ENCODE data around the gene PROX2. TPM values are rescaled to one million over a fixed set of nuclear protein-coding genes. Genes with fewer than 3 reads are reported as not detected.

The PROX2 gene
- total RNA-seq, 1 experiment from 2014 or later, result not detected

DNA sequence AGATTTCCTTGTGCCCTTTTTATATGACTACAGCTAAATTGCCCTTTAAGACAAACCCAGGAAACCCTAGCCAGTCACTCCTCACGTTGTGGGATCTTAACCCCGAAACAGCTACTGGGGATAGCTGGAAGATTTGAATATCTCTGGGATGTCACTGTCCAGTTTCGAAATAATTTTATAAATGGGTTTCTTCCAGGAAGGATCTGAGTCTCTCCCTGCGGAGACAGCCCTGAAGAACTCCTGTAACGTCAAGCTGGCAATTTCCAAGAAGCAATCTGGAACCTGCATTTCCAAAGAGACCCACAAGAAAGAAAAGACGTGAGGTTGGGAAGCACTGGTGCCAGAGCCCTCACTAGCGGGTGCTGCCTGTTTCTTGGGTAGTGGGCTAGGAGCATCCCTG, 20.9 kb downstream of the PROX2 start:
- H3K27ac ChIP-seq, result no peak overlapping the region
- H3K4me1 ChIP-seq (replicated peaks; ENCODE audit: insufficient read depth), result peaks cover 13% of the 10 kb centered on the region
- H3K79me2 ChIP-seq (ENCODE audit: low read depth), result no peaks in the 10 kb centered on the region
- H3K4me3 ChIP-seq, result no peak overlapping the region
- intact Hi-C loops (cut with micrococcal nuclease; ENCODE audit: unreplicated experiment), result no loop called here
- POLR2A ChIA-PET (ENCODE audit: unreplicated experiment), result no interaction called here
- BruUV-seq (replicated peaks), result no TSS peak
- DNase-seq, result no peak
- H3K4me2 ChIP-seq, result no peak overlapping the region
- CTCF ChIA-PET, result interaction anchor here (0.6 to 1.2 kb wide), 3 partner anchors 10 to 209 kb away, joined by 3 to 4 read pairs (median 3); partner anchors contain the start of gene PROX2
- no peak overlapping the region for H2AFZ ChIP-seq
- H4K20me1 ChIP-seq (ENCODE audit: insufficient read depth), result no peaks in the 10 kb centered on the region
- H3K36me3 ChIP-seq (ENCODE audit: low read depth), result no peaks in the 10 kb centered on the region
- H3K9me2 ChIP-seq (ENCODE audit: insufficient read depth), result no peaks in the 10 kb centered on the region
- TF ChIP-seq, protein P1, sequence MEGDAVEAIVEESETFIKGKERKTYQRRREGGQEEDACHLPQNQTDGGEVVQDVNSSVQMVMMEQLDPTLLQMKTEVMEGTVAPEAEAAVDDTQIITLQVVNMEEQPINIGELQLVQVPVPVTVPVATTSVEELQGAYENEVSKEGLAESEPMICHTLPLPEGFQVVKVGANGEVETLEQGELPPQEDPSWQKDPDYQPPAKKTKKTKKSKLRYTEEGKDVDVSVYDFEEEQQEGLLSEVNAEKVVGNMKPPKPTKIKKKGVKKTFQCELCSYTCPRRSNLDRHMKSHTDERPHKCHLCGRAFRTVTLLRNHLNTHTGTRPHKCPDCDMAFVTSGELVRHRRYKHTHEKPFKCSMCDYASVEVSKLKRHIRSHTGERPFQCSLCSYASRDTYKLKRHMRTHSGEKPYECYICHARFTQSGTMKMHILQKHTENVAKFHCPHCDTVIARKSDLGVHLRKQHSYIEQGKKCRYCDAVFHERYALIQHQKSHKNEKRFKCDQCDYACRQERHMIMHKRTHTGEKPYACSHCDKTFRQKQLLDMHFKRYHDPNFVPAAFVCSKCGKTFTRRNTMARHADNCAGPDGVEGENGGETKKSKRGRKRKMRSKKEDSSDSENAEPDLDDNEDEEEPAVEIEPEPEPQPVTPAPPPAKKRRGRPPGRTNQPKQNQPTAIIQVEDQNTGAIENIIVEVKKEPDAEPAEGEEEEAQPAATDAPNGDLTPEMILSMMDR (conservative IDR thresholded peaks at IDR 0.05), result no peak
- no peak for TF ChIP-seq EZH2 (IDR thresholded peaks at IDR 0.05; ENCODE audit: low read depth)
- peaks cover 27% of the 10 kb centered on the region; the same call in 1 of the 2 replicates for H3F3A ChIP-seq (ENCODE audit: insufficient read depth, low read depth)
- no peaks in the 10 kb centered on the region for H3K9me3 ChIP-seq (ENCODE audit: insufficient read depth, low read depth)
- no peaks in the 10 kb centered on the region for H3K27me3 ChIP-seq (ENCODE audit: insufficient read depth, low read depth)

DNA sequence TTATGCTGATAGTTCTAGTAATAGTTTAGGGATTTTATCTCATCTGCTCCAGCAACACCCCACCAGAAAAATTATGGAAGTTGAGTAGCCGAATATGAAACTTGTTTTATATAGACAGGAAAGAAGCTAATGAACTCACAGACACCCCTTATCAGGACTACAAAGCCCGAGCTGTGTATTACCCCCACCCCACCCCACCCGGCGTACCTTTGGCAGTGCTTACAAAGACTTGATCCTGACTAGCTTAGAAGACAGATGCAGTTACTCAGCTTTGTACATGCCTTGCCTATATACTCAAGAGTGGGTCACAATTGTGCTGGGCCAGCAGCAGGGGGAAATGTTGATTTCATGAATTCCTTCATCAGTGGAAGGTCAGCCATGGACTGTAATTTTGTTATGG, 22.4 kb downstream of the PROX2 start:
- H3K4me3 ChIP-seq, result no peak overlapping the region
- no peak for DNase-seq
- intact Hi-C loops (cut with micrococcal nuclease; ENCODE audit: unreplicated experiment), result no loop called here
- no peak overlapping the region for H3K27ac ChIP-seq
- H3K9me2 ChIP-seq (ENCODE audit: insufficient read depth), result no peaks in the 10 kb centered on the region
- POLR2A ChIA-PET (ENCODE audit: unreplicated experiment), result no interaction called here
- no TSS peak for BruUV-seq (replicated peaks)
- no peak overlapping the region for H3K4me2 ChIP-seq
- H3K79me2 ChIP-seq (ENCODE audit: low read depth), result no peaks in the 10 kb centered on the region
- peaks cover 22% of the 10 kb centered on the region; the same call in 1 of the 2 replicates for H3F3A ChIP-seq (ENCODE audit: insufficient read depth, low read depth)
- CTCF ChIA-PET, result interaction anchor here (0.6 to 1.2 kb wide), 5 partner anchors 25 to 755 kb away, joined by 3 to 10 read pairs (median 4); no protein-coding TSS in a partner anchor
- no peak for TF ChIP-seq EZH2 (IDR thresholded peaks at IDR 0.05; ENCODE audit: low read depth)
- TF ChIP-seq, protein P1 (conservative IDR thresholded peaks at IDR 0.05), result no peak
- peaks cover 20% of the 10 kb centered on the region for H3K4me1 ChIP-seq (replicated peaks; ENCODE audit: insufficient read depth)
- H4K20me1 ChIP-seq (ENCODE audit: insufficient read depth), result no peaks in the 10 kb centered on the region
- no peaks in the 10 kb centered on the region for H3K36me3 ChIP-seq (ENCODE audit: low read depth)
- H3K27me3 ChIP-seq (ENCODE audit: insufficient read depth, low read depth), result no peaks in the 10 kb centered on the region
- no peaks in the 10 kb centered on the region for H3K9me3 ChIP-seq (ENCODE audit: insufficient read depth, low read depth)
- H2AFZ ChIP-seq, result no peak overlapping the region

DNA sequence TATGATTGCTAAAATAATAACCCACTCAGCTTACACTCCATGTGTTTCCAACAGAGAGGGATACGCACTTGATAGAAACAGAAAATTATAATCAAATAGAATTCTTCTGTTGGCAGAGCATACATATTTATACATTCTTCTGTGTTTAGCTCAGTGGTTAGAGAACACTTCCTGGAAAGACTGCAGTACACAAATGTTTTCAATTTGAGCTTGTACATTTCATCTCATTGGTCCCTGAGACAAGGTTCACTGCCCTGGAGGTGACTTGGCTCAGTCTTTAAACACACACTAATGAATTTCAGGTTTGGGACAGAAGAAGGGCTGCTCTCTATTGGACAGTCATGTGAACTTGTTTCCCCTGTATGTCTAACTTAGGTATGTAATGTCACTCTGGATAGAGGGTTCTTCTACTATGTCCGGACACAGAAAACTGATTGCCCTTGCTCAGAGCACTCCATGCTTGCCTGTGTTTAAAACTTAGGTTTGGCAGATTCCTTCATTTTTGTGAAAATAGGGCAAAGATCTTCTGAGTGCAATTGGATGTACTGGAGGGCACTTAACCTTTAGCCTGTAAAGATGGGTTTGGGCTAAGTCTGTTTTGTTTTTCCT, 22.9 kb downstream of the PROX2 start:
- Histone ChIP-seq H3K4me3 (no peak overlapping the region), H3K27ac (no peak overlapping the region), H3K36me3 (ENCODE audit: low read depth) (no peaks in the 10 kb centered on the region), H3K27me3 (ENCODE audit: insufficient read depth, low read depth) (no peaks in the 10 kb centered on the region), H3K9me3 (ENCODE audit: insufficient read depth, low read depth) (no peaks in the 10 kb centered on the region), H4K20me1 (ENCODE audit: insufficient read depth) (no peaks in the 10 kb centered on the region), H2AFZ (no peak overlapping the region), H3K79me2 (ENCODE audit: low read depth) (no peaks in the 10 kb centered on the region), H3K9me2 (ENCODE audit: insufficient read depth) (no peaks in the 10 kb centered on the region), H3K4me1 (replicated peaks; ENCODE audit: insufficient read depth) (peaks cover 20% of the 10 kb centered on the region), H3K4me2 (no peak overlapping the region), H3F3A (ENCODE audit: insufficient read depth, low read depth) (peaks cover 17% of the 10 kb centered on the region; the same call in 1 of the 2 replicates)
- TF ChIP-seq, protein P1 (conservative IDR thresholded peaks at IDR 0.05), result no peak
- no peak for TF ChIP-seq EZH2 (IDR thresholded peaks at IDR 0.05; ENCODE audit: low read depth)
- BruUV-seq (replicated peaks), result no TSS peak
- CTCF ChIA-PET, result interaction anchor here (0.6 to 1.2 kb wide), 4 partner anchors 25 to 270 kb away, joined by 3 to 10 read pairs (median 6); no protein-coding TSS in a partner anchor
- intact Hi-C loops (cut with micrococcal nuclease; ENCODE audit: unreplicated experiment), result no loop called here
- POLR2A ChIA-PET (ENCODE audit: unreplicated experiment), result interaction anchor here (0.5 to 1.1 kb wide), 5 partner anchors 45 to 441 kb away, joined by 3 to 4 read pairs (median 3); partner anchors contain the start of gene ACYP1
- peak in 1 of 2 experiments; percentile 55 for DNase-seq
